ENCODE measurements around the gene MGRN1.

MGRN1 gene

GRCh38 chr16:4640572-4641305, 16.1 kb downstream of the MGRN1 start:
- H3K4me3 ChIP-seq (ENCODE audit: control insufficient read depth in 1 of 7, extremely low read depth in 1 of 7, insufficient read depth in 4 of 7, low read depth in 2 of 7, low read length in 6 of 7) = no peak overlapping the region
- no peaks in the 10 kb centered on the region for H3K9me3 ChIP-seq (ENCODE audit: control extremely low read depth in 1 of 5, control insufficient read depth in 4 of 5, insufficient read depth in 2 of 5, low read depth in 1 of 5, low read length in 4 of 5)
- H3K4me1 ChIP-seq (ENCODE audit: control extremely low read depth in 1 of 4, control insufficient read depth in 4 of 4, insufficient read depth in 4 of 4, low read length in 3 of 4) = peaks cover 0 to 29% (median 22%) of the 10 kb centered on the region in 4 experiments
- ChIA-PET CTCF (interaction anchor here (0.5 to 2.2 kb wide), 4 partner anchors 9 to 277 kb away, joined by 3 to 7 read pairs (median 4); partner anchors contain the start of gene MGRN1), POLR2A (no interaction called here)
- peak in 2 of 3 donors; percentile 25 to 36 for DNase-seq
- peaks cover 0 to 26% (median 7%) of the 10 kb centered on the region in 4 experiments for H3K36me3 ChIP-seq (ENCODE audit: control insufficient read depth in 4 of 4, insufficient read depth in 4 of 4, low read length in 3 of 4)
- no peak overlapping the region for H3K27ac ChIP-seq (ENCODE audit: insufficient read depth in 1 of 2, low read depth in 1 of 2, low read length in 2 of 2, poor library complexity in 1 of 2, severe bottlenecking in 2 of 2)
- H3K27me3 ChIP-seq (replicated peaks in 2 of 5; ENCODE audit: control insufficient read depth in 4 of 5, insufficient read depth in 5 of 5, low read length in 4 of 5) = no peaks in the 10 kb centered on the region
- WGBS (ENCODE audit: insufficient coverage) = 86% methylated on average over 16 of the region's 19 CpGs

- peaks cover 0 to 29% (median 22%) of the 10 kb centered on the region in 4 experiments for H3K4me1 ChIP-seq (ENCODE audit: control extremely low read depth in 1 of 4, control insufficient read depth in 4 of 4, insufficient read depth in 4 of 4, low read length in 3 of 4)
- WGBS (ENCODE audit: insufficient coverage) = 83% methylated on average over 4 of the region's 5 CpGs
- H3K27ac ChIP-seq (ENCODE audit: insufficient read depth in 1 of 2, low read depth in 1 of 2, low read length in 2 of 2, poor library complexity in 1 of 2, severe bottlenecking in 2 of 2) = no peak overlapping the region
- H3K36me3 ChIP-seq (ENCODE audit: control insufficient read depth in 4 of 4, insufficient read depth in 4 of 4, low read length in 3 of 4) = peaks cover 0 to 25% (median 8%) of the 10 kb centered on the region in 4 experiments
- DNase-seq = peak in 1 of 3 donors; percentile 22
- H3K27me3 ChIP-seq (replicated peaks in 2 of 5; ENCODE audit: control insufficient read depth in 4 of 5, insufficient read depth in 5 of 5, low read length in 4 of 5) = no peaks in the 10 kb centered on the region
- ChIA-PET POLR2A (no interaction called here), CTCF (interaction anchor here (0.9 to 2.2 kb wide), 2 partner anchors 8 to 20 kb away, joined by 4 to 7 read pairs; no protein-coding TSS in a partner anchor)
- no peaks in the 10 kb centered on the region for H3K9me3 ChIP-seq (ENCODE audit: control extremely low read depth in 1 of 5, control insufficient read depth in 4 of 5, insufficient read depth in 2 of 5, low read depth in 1 of 5, low read length in 4 of 5)
- H3K4me3 ChIP-seq (ENCODE audit: control insufficient read depth in 1 of 7, extremely low read depth in 1 of 7, insufficient read depth in 4 of 7, low read depth in 2 of 7, low read length in 6 of 7) = no peak overlapping the region
Observed at GRCh38 chr16:4641306-4641687, 16.7 kb downstream of the MGRN1 start.

- WGBS (ENCODE audit: insufficient coverage) = 15% methylated on average over 7 of the region's 14 CpGs
- POLR2A ChIA-PET = no interaction called here
Observed at GRCh38 chr16:4641895-4642294, 17.3 kb downstream of the MGRN1 start.

DNA sequence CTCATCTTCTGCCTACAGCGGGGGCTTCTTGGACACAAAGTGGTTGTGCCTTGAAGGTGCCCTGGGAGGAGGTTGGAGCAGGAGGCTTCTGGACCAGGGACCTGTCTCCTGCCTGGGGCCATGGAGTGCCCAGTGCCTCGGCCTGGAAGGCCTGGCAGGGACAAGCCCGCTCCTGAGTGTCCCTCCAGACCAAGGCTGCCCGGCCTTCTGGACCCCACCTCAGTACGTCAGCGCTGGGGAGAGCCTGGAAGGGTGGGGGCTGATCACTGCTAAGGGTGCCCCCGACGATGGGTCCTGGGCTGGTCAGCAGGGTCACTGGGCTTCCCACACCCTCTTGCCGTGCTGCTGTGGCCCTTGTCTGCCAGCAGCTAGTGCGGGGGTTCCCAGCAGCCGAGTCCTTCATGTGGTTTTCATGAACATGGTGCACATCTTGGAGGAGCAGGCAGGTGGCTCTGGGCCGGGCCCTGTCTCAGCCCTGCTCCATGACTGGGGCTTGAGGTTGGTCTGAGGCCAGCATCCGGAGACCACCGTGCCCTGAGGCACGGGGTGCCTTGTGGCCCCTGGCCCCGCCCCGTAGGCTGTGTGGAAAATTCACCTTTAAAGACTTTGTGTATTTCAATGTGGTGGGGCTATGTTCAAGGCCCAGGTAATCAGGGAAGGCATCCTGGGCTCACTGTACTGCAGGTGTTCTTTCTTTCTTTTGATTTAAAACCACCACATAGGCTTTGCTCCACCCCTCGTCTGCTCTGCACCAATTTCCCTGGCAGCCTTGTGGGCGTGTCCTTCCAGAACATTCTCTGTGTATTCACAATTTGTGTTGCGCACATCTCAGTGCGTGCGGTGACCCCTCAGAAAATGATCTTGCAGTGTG, 22.4 kb downstream of the MGRN1 start:
- CTCF ChIA-PET = interaction anchor here (1.0 kb wide), 1 partner anchor 20 kb away, joined by 3 read pairs; no protein-coding TSS in a partner anchor
- POLR2A ChIA-PET = no interaction called here
- H3K4me1 ChIP-seq (ENCODE audit: control extremely low read depth in 1 of 4, control insufficient read depth in 4 of 4, insufficient read depth in 4 of 4, low read length in 3 of 4) = peaks cover 0 to 15% (median 9%) of the 10 kb centered on the region in 4 experiments
- no peaks in the 10 kb centered on the region for H3K9me3 ChIP-seq (ENCODE audit: control extremely low read depth in 1 of 5, control insufficient read depth in 4 of 5, insufficient read depth in 2 of 5, low read depth in 1 of 5, low read length in 4 of 5)
- 96% methylated on average over 22 of the region's 22 CpGs for WGBS (ENCODE audit: insufficient coverage)
- peaks cover 2 to 45% (median 19%) of the 10 kb centered on the region in 4 experiments for H3K36me3 ChIP-seq (ENCODE audit: control insufficient read depth in 4 of 4, insufficient read depth in 4 of 4, low read length in 3 of 4)
- no peak for DNase-seq
- no peak overlapping the region for H3K4me3 ChIP-seq (ENCODE audit: control insufficient read depth in 1 of 7, extremely low read depth in 1 of 7, insufficient read depth in 4 of 7, low read depth in 2 of 7, low read length in 6 of 7)
- H3K27ac ChIP-seq (ENCODE audit: insufficient read depth in 1 of 2, low read depth in 1 of 2, low read length in 2 of 2, poor library complexity in 1 of 2, severe bottlenecking in 2 of 2) = no peak overlapping the region
- H3K27me3 ChIP-seq (replicated peaks in 2 of 5; ENCODE audit: control insufficient read depth in 4 of 5, insufficient read depth in 5 of 5, low read length in 4 of 5) = no peaks in the 10 kb centered on the region

More at GRCh38 chr16:4641895-4642294, 17.3 kb downstream of the MGRN1 start:
- H3K4me1 ChIP-seq (ENCODE audit: control extremely low read depth in 1 of 4, control insufficient read depth in 4 of 4, insufficient read depth in 4 of 4, low read length in 3 of 4) = peaks cover 0 to 29% (median 22%) of the 10 kb centered on the region in 4 experiments
- no peak overlapping the region for H3K27ac ChIP-seq (ENCODE audit: insufficient read depth in 1 of 2, low read depth in 1 of 2, low read length in 2 of 2, poor library complexity in 1 of 2, severe bottlenecking in 2 of 2)
- peak overlapping the region in 4 of 7 experiments; percentile 40 to 55 (median 42) for H3K4me3 ChIP-seq (ENCODE audit: control insufficient read depth in 1 of 7, extremely low read depth in 1 of 7, insufficient read depth in 4 of 7, low read depth in 2 of 7, low read length in 6 of 7)
- H3K36me3 ChIP-seq (ENCODE audit: control insufficient read depth in 4 of 4, insufficient read depth in 4 of 4, low read length in 3 of 4) = peaks cover 0 to 26% (median 13%) of the 10 kb centered on the region in 4 experiments
- peak; percentile 48 to 80 (median 75) for DNase-seq
- CTCF ChIA-PET = interaction anchor here (0.7 to 2.2 kb wide), 4 partner anchors 16 to 128 kb away, joined by 3 to 7 read pairs (median 3); no protein-coding TSS in a partner anchor
- H3K9me3 ChIP-seq (ENCODE audit: control extremely low read depth in 1 of 5, control insufficient read depth in 4 of 5, insufficient read depth in 2 of 5, low read depth in 1 of 5, low read length in 4 of 5) = no peaks in the 10 kb centered on the region
- no peaks in the 10 kb centered on the region for H3K27me3 ChIP-seq (replicated peaks in 2 of 5; ENCODE audit: control insufficient read depth in 4 of 5, insufficient read depth in 5 of 5, low read length in 4 of 5)

DNA sequence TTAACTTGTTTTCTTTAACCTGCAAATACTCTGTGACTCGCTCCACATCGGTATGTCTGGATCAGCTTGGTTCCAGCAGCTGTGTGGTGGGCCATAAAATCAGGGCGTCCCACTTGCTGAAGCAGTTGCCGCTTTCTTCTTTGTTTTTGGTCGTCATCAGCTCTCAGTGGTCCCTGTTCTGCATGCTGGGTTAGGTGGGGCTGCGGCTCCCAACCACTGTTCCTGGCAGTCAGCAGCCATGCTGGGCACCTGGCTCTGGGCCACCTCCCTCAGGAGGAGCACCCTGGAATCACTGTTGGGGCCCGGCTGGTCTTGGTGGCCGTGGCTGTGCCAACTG, 23.0 kb downstream of the MGRN1 start:
- Histone ChIP-seq H3K4me1 (ENCODE audit: control extremely low read depth in 1 of 4, control insufficient read depth in 4 of 4, insufficient read depth in 4 of 4, low read length in 3 of 4) (peaks cover 0 to 10% (median 4%) of the 10 kb centered on the region in 4 experiments), H3K36me3 (ENCODE audit: control insufficient read depth in 4 of 4, insufficient read depth in 4 of 4, low read length in 3 of 4) (peaks cover 2 to 51% (median 25%) of the 10 kb centered on the region in 4 experiments), H3K9me3 (ENCODE audit: control extremely low read depth in 1 of 5, control insufficient read depth in 4 of 5, insufficient read depth in 2 of 5, low read depth in 1 of 5, low read length in 4 of 5) (no peaks in the 10 kb centered on the region), H3K27ac (ENCODE audit: insufficient read depth in 1 of 2, low read depth in 1 of 2, low read length in 2 of 2, poor library complexity in 1 of 2, severe bottlenecking in 2 of 2) (no peak overlapping the region), H3K4me3 (ENCODE audit: control insufficient read depth in 1 of 7, extremely low read depth in 1 of 7, insufficient read depth in 4 of 7, low read depth in 2 of 7, low read length in 6 of 7) (no peak overlapping the region), H3K27me3 (replicated peaks in 2 of 5; ENCODE audit: control insufficient read depth in 4 of 5, insufficient read depth in 5 of 5, low read length in 4 of 5) (no peaks in the 10 kb centered on the region)
- DNase-seq = peak in 2 of 3 donors; percentile 29 to 68
- POLR2A ChIA-PET = no interaction called here
- WGBS (ENCODE audit: insufficient coverage) = 95% methylated on average over 8 of the region's 8 CpGs
- CTCF ChIA-PET = no interaction called here

GRCh38 chr16:4648917-4649316, 24.3 kb downstream of the MGRN1 start:
- CTCF ChIA-PET = interaction anchor here (0.6 to 2.8 kb wide), 5 partner anchors 13 to 86 kb away, joined by 3 to 27 read pairs (median 4); partner anchors contain the start of gene MGRN1
- no peaks in the 10 kb centered on the region for H3K27me3 ChIP-seq (replicated peaks in 2 of 5; ENCODE audit: control insufficient read depth in 4 of 5, insufficient read depth in 5 of 5, low read length in 4 of 5)
- H3K27ac ChIP-seq (ENCODE audit: insufficient read depth in 1 of 2, low read depth in 1 of 2, low read length in 2 of 2, poor library complexity in 1 of 2, severe bottlenecking in 2 of 2) = no peak overlapping the region
- H3K4me3 ChIP-seq (ENCODE audit: control insufficient read depth in 1 of 7, extremely low read depth in 1 of 7, insufficient read depth in 4 of 7, low read depth in 2 of 7, low read length in 6 of 7) = no peak overlapping the region
- WGBS (ENCODE audit: insufficient coverage) = 97% methylated on average over 12 of the region's 13 CpGs
- peaks cover 2 to 58% (median 32%) of the 10 kb centered on the region in 4 experiments for H3K36me3 ChIP-seq (ENCODE audit: control insufficient read depth in 4 of 4, insufficient read depth in 4 of 4, low read length in 3 of 4)
- peaks cover 0 to 9% (median 4%) of the 10 kb centered on the region in 4 experiments for H3K4me1 ChIP-seq (ENCODE audit: control extremely low read depth in 1 of 4, control insufficient read depth in 4 of 4, insufficient read depth in 4 of 4, low read length in 3 of 4)
- DNase-seq = peak in 2 of 3 donors; percentile 51 to 73
- POLR2A ChIA-PET = no interaction called here
- H3K9me3 ChIP-seq (ENCODE audit: control extremely low read depth in 1 of 5, control insufficient read depth in 4 of 5, insufficient read depth in 2 of 5, low read depth in 1 of 5, low read length in 4 of 5) = no peaks in the 10 kb centered on the region

All from common myeloid progenitor, CD34-positive (primary cell).